PC-3 (cell line): ENCODE data around the gene SCAPER.

Experiments
- CTCF ChIP-seq: fragments of 300-600 bp; sonication (generic); conservative IDR thresholded peaks from 2 replicates; pipeline ENCODE4 v1.5.1; 2017; ENCODE audit warnings: antibody characterized with exemption, low read depth, mild to moderate bottlenecking, low read length
- EZH2phosphoT487 ChIP-seq: fragments of 300-600 bp; sonication (generic); IDR thresholded peaks from 2 replicates; pipeline ENCODE4 v1.6.1; 2018; ENCODE audit warnings: mild to moderate bottlenecking, antibody characterized with exemption, low read length, borderline replicate concordance

- TF ChIP-seq CTCF = no peak
- no peak for TF ChIP-seq EZH2phosphoT487
These were observed 278.5 kb downstream of the SCAPER start for GRCh38 chr15:76626611-76627010.
